Activated T-cell treated with anti-CD3 and anti-CD28 coated beads, Interleukin-2, amount 50 U/mL, for 4 hours (primary cell): ENCODE results near the gene NECAB2. TPM values are rescaled to one million over a fixed set of nuclear protein-coding genes. Genes with fewer than 3 reads are reported as not detected.
A peak's percentile ranks its signal among the peaks of the same experiment; 100 is the strongest.

Source experiments
- ATAC-seq, 2 donors: fragments of 200-7000 bp; cut with Tn5 transposase; one replicate each; pipeline ENCODE4 v1.10.0; 2021
- DNase-seq: peaks from one replicate; pipeline ENCODE4 v3.0.0-alpha.2; 2020
- H3K27me3 Mint-ChIP-seq: one replicate; pipeline ENCODE4 v1.8.0; 2021; ENCODE audit warnings: low read depth, mixed read lengths
- H3K36me3 Mint-ChIP-seq: one replicate; pipeline ENCODE4 v1.8.0; 2022; ENCODE audit warnings: mixed read lengths; ENCODE audit not compliant: insufficient read depth
- H3K4me1 Mint-ChIP-seq: one replicate; pipeline ENCODE4 v1.8.0; 2021; ENCODE audit warnings: low read depth, mixed read lengths
- H3K4me3 Mint-ChIP-seq: one replicate; pipeline ENCODE4 v1.8.0; 2021; ENCODE audit warnings: mild to moderate bottlenecking, moderate library complexity, mixed read lengths
- H3K9me3 Mint-ChIP-seq: one replicate; pipeline ENCODE4 v1.8.0; 2021; ENCODE audit warnings: mixed read lengths
- total RNA-seq, 3 donors: library from RNA; stranded (reverse); gene quantifications; one replicate each; pipeline ENCODE4 v1.2.1, GENCODE V29; 2021

NECAB2 gene
- total RNA-seq, 3 donors from 2014 or later = not detected

GRCh38 chr16:83953796-83954576 is 14.1 kb upstream of the NECAB2 start:
- peaks cover 29% of the 10 kb centered on the region for H3K27me3 Mint-ChIP-seq
- H3K36me3 Mint-ChIP-seq = no peaks in the 10 kb centered on the region
- DNase-seq (no peak), ATAC-seq (peak in 1 of 2 donors; percentile 44)
- H3K9me3 Mint-ChIP-seq = no peaks in the 10 kb centered on the region
- peak overlapping the region; percentile 63 for H3K4me3 Mint-ChIP-seq
- peaks cover 2% of the 10 kb centered on the region for H3K4me1 Mint-ChIP-seq

GRCh38 chr16:83954577-83955016 is 13.4 kb upstream of the NECAB2 start:
- Mint-ChIP-seq H3K4me1 (peaks cover 2% of the 10 kb centered on the region), H3K4me3 (no peak overlapping the region), H3K36me3 (no peaks in the 10 kb centered on the region), H3K9me3 (no peaks in the 10 kb centered on the region), H3K27me3 (peaks cover 29% of the 10 kb centered on the region)
- ATAC-seq (no peak), DNase-seq (no peak)

- H3K9me3 Mint-ChIP-seq = no peaks in the 10 kb centered on the region
- H3K4me3 Mint-ChIP-seq = no peak overlapping the region
- H3K27me3 Mint-ChIP-seq = peaks cover 29% of the 10 kb centered on the region
- DNase-seq (no peak), ATAC-seq (no peak)
- H3K4me1 Mint-ChIP-seq = peaks cover 2% of the 10 kb centered on the region
- no peaks in the 10 kb centered on the region for H3K36me3 Mint-ChIP-seq
These were observed 12.6 kb upstream of the NECAB2 start for GRCh38 chr16:83955218-83956130.

- peak; percentile 49 to 61 for ATAC-seq
- Mint-ChIP-seq H3K4me3 (no peak overlapping the region), H3K4me1 (peaks cover 2% of the 10 kb centered on the region), H3K9me3 (no peaks in the 10 kb centered on the region), H3K36me3 (no peaks in the 10 kb centered on the region), H3K27me3 (peaks cover 29% of the 10 kb centered on the region)
- DNase-seq = peak; percentile 57
These were observed 11.4 kb upstream of the NECAB2 start for GRCh38 chr16:83956336-83957289.

- Mint-ChIP-seq H3K27me3 (peaks cover 26% of the 10 kb centered on the region), H3K36me3 (no peaks in the 10 kb centered on the region), H3K4me3 (no peak overlapping the region), H3K4me1 (peaks cover 2% of the 10 kb centered on the region), H3K9me3 (no peaks in the 10 kb centered on the region)
- no peak for ATAC-seq
- no peak for DNase-seq
These were observed 10.7 kb upstream of the NECAB2 start for GRCh38 chr16:83957296-83957855.

GRCh38 chr16:83958137-83958845 is 9.8 kb upstream of the NECAB2 start:
- no peak for ATAC-seq

GRCh38 chr16:83958846-83959565 is 9.0 kb upstream of the NECAB2 start:
- ATAC-seq = no peak
- H3K27me3 Mint-ChIP-seq = peaks cover 21% of the 10 kb centered on the region
- H3K9me3 Mint-ChIP-seq = no peaks in the 10 kb centered on the region
- no peaks in the 10 kb centered on the region for H3K36me3 Mint-ChIP-seq
- peaks cover under 1% of the 10 kb centered on the region for H3K4me1 Mint-ChIP-seq
- DNase-seq = no peak
- H3K4me3 Mint-ChIP-seq = no peak overlapping the region

More at GRCh38 chr16:83958137-83958845, 9.8 kb upstream of the NECAB2 start:
- Mint-ChIP-seq H3K27me3 (peaks cover 23% of the 10 kb centered on the region), H3K9me3 (no peaks in the 10 kb centered on the region), H3K4me1 (peaks cover 2% of the 10 kb centered on the region), H3K36me3 (no peaks in the 10 kb centered on the region), H3K4me3 (no peak overlapping the region)
- DNase-seq = no peak

- H3K4me3 Mint-ChIP-seq = no peak overlapping the region
- no peak for ATAC-seq
These were observed 8.2 kb upstream of the NECAB2 start for GRCh38 chr16:83959656-83960434.

GRCh38 chr16:83960521-83961249 is 7.4 kb upstream of the NECAB2 start:
- peaks cover 6% of the 10 kb centered on the region for H3K27me3 Mint-ChIP-seq
- H3K36me3 Mint-ChIP-seq = no peaks in the 10 kb centered on the region
- no peaks in the 10 kb centered on the region for H3K9me3 Mint-ChIP-seq
- no peak for DNase-seq
- ATAC-seq = no peak
- H3K4me3 Mint-ChIP-seq = no peak overlapping the region
- H3K4me1 Mint-ChIP-seq = no peaks in the 10 kb centered on the region

More at GRCh38 chr16:83959656-83960434, 8.2 kb upstream of the NECAB2 start:
- H3K4me1 Mint-ChIP-seq = no peaks in the 10 kb centered on the region
- H3K36me3 Mint-ChIP-seq = no peaks in the 10 kb centered on the region
- peaks cover 13% of the 10 kb centered on the region for H3K27me3 Mint-ChIP-seq
- no peak for DNase-seq
- no peaks in the 10 kb centered on the region for H3K9me3 Mint-ChIP-seq

- DNase-seq = no peak
- Mint-ChIP-seq H3K4me1 (no peaks in the 10 kb centered on the region), H3K27me3 (peaks cover 4% of the 10 kb centered on the region), H3K9me3 (no peaks in the 10 kb centered on the region), H3K36me3 (no peaks in the 10 kb centered on the region), H3K4me3 (no peak overlapping the region)
- no peak for ATAC-seq
These were observed 6.5 kb upstream of the NECAB2 start for GRCh38 chr16:83961591-83961990.

GRCh38 chr16:83963277-83964119 is 4.5 kb upstream of the NECAB2 start:
- H3K36me3 Mint-ChIP-seq = no peaks in the 10 kb centered on the region
- peaks cover 8% of the 10 kb centered on the region for H3K27me3 Mint-ChIP-seq
- ATAC-seq (no peak), DNase-seq (no peak)
- H3K9me3 Mint-ChIP-seq = no peaks in the 10 kb centered on the region
- no peak overlapping the region for H3K4me3 Mint-ChIP-seq
- peaks cover 2% of the 10 kb centered on the region for H3K4me1 Mint-ChIP-seq
